ENCODE results near the gene GABARAP. TPM values are rescaled to one million over a fixed set of nuclear protein-coding genes. Genes with fewer than 3 reads are reported as not detected.
A peak's percentile ranks its signal among the peaks of the same experiment; 100 is the strongest.
"Not testable (repeated sequence)": the region's sequence is repeated elsewhere in the genome, so short reads cannot be mapped to it uniquely, and the experiment has no call there.

The GABARAP gene
- total RNA-seq, 1 experiment from 2014 or later = 108 TPM

DNA sequence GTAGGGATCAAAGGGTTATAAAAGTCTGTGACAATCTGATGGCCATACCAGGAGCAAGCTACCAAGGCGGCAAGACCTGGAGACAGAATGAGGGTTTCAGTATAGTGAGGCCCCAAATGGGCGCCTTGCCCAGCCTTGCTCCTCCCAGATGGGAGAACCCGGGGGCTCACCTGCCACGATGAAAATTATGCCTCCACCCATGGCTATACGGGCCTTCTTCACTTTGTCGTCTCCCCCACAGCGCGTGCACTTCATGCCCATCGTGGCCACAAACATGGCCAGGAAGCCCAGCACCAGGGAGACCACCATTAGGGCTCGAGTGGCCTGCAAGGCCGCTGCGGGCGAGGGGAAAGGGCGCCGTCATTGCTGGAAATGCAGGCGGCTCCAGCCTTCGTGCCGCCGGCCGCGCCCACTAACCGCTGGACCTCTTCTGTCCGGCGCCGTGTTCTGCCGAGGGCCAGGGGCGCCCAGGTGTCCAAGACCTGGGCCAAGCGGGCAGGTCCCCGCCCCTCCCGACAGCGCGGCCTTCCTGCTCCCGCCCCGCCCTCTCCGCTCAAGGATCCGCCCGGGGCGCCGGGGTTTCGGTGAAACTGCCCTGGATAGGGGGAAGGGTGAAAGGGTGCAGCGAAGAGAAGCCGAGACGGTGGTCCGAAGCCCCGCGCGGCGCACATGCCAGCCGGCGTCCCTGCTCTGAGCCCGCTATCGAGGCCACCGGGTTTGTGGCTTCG, 18.6 kb upstream of the GABARAP start:
- DNase-seq (ENCODE audit: low read depth) = peak; percentile 42

DNA sequence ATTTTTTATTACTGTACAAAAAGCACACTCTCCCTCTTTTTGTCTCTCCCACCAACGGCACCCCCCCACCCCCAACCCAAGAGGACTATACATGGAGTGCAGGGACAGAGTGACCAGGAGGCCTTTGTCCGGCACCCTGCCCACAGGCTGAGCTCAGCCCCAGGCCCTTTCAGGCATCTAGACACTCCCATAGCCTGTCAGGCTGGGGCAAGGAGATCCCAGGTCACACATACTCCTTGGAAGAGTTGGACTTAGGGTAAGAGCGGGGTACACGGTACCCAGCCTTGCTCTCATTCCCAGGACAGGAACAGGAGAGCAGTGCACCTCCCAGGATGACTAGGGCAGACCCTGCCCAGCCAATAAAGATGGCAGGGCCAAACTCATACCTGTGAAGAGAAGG, 17.9 kb upstream of the GABARAP start:
- DNase-seq (ENCODE audit: low read depth) = no peak

DNA sequence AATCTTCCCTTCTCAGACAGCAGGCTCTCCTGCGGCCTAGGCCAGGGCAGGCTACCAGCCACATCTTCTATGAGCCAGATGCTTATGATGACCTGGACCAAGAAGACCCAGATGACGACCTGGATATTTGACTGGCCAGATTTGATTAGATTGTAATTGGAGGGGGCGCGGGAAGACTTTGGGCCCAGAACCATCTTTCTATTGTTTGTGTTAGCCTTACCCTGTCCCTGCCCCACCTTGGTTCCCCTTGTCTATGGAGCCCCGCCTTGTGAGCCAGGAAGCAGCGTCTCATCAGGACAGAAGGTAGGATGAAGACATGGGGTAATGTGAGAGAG, 17.3 kb upstream of the GABARAP start:
- DNase-seq (ENCODE audit: low read depth) = no peak

DNA sequence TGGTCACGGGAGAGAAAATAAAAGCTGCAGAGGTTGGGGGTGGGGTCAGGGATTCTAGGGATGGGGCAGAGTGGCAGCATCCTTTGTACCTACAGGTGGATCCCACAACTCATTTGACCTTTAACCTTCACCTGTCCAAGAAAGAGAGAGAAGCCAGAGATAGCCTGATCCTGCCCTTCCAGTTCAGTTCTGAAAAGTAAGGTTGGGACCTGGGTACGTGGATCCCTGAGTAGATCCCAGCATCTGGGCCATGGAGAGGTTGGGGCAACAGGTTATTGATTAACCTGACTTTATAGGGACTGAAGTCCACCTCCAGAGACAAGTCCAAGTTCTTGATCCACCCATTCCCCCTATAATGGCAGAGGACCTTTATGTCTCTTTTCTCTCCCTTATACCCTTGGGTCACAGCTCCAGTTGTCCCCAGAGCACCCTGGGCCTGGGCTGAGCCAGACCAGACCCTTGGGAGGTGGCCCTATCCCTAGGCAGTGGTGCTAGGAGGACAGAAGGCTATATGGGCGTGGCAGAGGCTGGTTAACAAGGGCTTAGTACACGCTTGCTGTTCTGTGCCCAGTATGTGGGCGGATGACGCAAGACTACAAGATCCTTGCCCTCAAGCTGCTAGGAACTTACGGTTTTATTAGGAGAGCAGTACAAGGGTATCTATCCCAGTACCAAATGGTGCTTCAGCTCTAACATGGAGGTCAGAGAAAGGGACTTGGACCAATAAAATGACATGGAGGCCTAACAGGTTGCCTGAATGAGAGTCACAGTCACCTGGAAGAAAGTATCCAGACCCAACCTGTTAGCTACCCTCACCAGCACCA, 16.7 kb upstream of the GABARAP start:
- DNase-seq (ENCODE audit: low read depth) = peak; percentile 48

DNA sequence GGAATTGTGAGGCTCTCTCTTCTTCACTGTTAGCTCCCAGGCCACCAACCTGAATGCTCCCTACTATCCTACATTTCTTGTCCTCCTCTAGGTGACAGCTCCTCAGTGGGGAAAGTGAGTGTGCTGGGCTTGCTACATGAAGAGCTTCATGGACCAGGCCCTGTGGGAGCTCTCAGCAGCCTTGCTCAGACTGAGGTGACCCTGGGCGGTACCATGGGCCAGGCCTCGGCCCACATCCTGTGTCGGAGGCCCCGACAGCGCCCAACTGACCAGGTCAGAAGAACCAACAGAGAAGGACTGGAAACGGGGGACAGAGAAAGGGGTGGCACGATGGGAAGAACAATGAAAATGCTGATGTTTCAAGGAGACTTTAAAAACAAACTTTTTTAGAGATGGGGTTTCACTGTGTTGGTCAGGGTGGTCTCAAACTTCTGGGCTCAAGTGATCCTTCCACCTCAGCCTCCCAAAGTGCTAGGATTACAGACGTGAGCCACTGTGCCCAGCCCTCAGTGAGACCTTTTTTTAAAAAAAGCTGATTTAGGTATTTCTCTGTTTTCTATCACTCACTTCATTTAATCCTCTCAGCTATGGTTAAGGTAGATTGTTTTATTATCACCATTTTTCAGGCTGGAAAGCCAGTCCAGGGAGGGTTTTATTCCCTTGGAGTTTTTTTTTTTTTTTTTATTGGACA, 14.7 kb upstream of the GABARAP start:
- no peak for DNase-seq (ENCODE audit: low read depth)

DNA sequence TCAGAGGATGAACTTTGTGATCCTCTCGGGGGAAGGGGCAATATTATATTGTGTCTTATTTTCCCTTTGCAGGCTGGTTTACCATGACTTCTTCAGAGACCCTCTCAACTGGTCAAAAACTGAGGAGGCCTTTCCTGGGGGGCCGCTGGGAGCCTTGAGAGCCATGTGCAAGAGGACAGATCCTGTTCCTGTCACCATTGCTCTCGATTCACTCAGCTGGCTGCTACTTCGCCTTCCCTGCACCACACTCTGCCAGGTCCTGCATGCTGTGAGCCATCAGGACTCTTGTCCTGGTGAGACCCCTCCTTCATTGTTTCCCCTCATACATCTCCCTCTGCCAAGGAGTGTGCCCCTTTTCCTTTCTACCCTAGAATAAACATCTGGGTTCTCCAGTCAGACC, 12.3 kb upstream of the GABARAP start:
- no peak for DNase-seq (ENCODE audit: low read depth)

DNA sequence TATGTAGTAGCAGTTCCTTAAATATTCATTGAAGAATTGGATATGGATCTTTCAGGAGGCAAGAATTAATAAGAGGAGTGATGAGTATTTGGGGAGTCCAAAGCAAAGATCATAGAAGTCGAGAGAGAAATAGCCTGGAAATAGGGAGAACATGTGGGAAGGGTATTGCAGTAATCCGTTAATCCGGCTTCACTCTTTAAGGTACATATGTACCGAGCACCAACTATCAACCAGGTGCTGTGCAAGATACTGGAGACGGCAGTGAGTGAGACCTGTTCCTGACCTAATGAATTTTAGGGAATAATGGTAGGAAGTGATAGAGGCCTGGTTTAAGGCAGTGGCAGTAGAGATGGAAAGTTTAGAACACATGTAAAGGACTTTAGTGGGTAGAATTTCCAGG, 10.8 kb upstream of the GABARAP start:
- DNase-seq (ENCODE audit: low read depth) = no peak

DNA sequence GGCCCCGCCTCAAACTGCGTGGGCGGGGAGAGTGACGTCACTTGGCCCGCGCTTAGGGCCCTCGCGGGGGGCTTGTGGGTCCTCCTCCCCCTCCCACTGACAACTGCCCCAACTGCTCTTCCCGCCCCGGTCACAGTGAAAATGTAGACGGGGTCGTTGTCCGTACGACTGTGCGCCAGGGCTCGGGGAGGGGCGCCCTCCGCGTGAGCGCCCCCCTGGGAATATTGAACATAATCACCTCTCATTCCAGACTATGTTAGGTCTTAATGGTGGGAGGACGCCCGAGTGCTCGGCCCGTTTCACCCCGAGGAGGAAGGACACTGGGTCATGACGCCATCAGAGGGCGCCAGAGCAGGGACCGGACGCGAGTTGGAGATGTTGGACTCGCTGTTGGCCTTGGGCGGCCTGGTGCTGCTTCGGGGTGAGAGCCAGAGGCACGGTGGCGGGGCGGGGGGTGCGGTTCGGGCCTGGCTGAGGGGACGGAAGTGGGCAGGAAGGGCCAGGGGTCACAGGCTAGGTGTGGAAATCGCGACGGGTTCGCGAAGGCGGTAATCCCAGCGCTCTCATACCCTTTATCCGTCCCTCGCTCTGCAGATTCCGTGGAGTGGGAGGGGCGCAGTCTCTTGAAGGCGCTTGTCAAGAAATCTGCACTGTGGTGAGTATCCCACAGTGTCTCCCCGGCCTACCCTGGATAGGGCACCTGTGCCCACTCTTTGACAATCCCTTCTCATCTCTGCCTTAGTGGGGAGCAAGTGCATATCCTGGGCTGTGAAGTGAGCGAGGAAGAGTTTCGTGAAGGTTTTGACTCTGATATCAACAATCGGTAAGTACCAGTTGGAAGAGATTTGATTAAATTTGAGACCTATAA, 10.2 kb upstream of the GABARAP start, which contains the start of gene ELP5:
Gene ELP5 (plus strand): TSS at position 40 of the 868 bp plus-strand sequence. CDS start 336 bp downstream, at position 376.
- peak; percentile 97 for DNase-seq (ENCODE audit: low read depth)

DNA sequence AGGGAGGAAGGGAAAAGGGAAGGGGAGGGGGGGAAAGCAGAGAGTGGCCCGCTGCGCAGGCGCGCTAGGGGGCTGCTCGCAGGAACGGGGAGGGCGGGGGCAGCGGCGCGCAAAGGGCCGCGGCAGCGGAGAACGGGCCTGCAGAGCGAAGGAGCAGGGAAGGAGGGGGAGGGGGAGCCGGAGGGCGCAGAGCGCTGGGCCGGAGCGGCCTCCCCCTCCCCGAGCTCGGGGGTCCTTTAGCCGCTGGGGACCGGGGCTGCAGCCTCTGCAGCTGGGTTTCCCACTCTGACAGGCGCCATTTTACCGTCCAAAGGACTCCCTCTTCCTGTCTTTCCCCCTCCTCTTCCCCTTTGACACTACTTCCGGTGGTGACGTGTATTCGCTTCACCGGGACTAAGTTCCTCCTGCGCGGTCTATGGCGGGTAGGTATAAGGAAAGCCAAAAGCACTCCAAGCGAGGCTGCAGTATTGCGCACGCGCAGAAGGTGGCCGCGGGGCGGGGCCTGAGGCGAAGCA, 9.5 kb upstream of the GABARAP start, which contains the start of gene CTDNEP1:
Gene CTDNEP1 (minus strand): TSS at position 74 of the 515 bp plus-strand sequence. CDS start 438 bp downstream, outside the sequence.
- peak; percentile 99 for DNase-seq (ENCODE audit: low read depth)

DNA sequence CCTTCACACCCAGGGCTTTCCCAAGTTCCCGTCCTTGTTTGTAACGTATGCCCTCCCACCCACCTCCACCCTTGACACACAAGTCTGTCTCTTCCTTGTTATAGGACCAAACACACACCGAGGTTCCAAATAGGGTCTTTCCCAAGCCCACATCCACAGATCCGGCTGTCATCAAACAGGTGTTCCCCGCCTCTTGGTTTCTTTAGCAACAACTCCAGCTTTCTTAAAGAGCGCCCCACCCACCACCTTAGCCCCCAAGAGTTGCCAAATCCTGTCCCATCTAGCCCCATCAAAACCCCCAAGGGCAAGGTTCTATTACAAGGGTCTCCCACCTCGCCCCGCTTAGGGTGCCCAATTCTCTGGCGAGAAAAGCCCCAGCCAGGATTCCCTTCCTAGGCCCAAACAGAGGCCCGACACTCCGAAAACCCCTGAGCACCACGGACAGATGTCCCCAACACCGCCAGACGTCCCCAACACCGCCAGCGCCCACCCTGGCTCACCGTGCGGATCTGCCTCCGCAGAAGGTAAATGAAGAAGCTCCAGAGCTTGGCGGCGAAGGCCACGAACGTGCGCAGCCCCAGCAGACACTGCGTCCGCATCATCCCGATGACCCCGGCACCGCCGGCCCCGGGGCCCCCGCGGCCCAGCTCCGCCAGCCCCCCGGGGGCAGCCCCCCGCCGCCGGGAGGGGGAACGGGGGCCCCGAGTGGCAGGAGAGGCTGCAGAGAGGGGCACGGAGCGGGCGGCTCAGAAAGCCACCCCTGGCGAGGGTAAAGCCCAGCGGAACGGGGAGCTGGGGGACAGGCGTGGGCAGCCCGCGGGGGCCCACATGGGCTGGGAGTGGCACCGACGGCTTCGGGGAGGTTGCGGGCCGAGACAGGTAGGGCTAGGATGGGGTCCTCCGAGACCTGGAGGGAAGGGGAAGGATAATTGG, 8.7 kb upstream of the GABARAP start:
- no peak for DNase-seq (ENCODE audit: low read depth)

DNA sequence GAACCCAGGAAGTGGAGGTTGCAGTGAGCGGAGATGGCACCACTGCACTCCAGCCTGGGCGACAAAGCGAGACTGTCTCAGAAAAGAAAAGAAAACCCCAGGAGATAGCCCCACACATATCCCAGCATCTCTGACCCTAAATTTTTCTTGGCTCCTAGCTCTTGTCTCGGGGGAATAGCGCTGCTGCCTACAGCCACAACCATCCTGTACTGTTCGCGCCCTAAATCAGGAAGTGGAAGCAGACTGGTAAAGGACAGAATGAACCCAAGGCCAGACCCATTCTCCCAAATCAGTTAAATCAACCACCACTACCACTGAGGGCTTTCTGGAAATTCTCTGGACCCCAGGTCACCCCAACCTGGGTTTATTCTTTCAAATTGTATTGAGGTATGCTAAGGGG, 7.6 kb upstream of the GABARAP start:
- no peak for DNase-seq (ENCODE audit: low read depth)

DNA sequence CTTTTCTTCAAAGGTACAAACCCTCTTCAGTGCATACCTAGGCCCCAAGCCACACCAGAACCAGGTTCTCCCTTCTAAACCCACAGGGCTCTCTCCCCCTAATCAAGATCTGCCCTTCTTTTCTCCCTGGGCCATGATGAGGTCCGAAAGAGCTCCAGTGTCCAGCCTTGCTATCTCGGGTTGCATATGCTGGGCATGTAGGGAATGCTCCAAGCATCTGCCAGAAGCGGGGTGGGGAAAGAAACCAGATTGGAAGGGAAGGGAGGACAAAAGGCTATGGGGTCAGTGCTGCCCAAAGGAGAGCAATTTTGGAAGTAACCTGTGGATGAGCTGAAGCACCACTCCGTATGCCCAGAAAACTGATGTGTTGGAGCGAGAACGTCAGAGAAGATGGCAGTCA, 7.0 kb upstream of the GABARAP start:
- DNase-seq (ENCODE audit: low read depth) = no peak

DNA sequence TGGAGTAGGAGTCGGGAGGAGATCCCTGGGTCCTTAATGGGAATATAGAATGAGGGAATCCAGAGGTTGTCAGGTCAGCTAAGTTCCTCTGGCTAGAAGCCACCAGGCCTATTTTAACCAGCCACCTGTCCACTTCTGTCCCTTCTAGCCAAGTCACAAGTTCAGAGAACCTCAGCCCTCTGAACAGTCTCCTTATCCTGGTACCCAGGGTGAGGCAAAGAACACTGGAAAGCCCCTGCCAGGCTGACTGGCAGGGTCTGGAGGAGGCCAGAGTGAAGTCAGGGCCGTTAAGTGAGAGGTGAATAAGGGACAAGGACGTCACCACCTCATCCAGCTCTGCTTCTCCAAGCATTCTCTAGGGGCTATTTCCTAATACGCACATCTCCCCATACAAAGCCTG, 6.5 kb upstream of the GABARAP start:
- DNase-seq (ENCODE audit: low read depth) = no peak

DNA sequence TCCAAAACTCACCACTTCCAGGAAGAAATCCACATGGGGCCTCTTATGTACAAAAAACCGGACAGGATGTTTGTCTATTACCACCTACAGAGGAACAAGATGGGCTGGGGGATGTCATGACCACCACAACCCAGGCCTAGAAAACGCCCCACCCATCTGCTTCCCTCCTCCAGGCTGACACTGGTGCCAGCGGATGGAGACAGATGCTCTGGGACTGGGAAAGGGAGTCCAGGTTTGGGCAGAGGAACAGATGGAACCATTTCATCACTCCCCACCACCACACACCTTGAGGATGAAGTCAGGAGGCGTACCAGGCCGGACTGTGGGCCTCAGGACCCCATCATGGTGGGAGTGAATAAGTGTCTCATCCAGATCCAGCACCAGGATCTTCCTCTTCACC, 4.5 kb upstream of the GABARAP start:
- DNase-seq (ENCODE audit: low read depth) = no peak

DNA sequence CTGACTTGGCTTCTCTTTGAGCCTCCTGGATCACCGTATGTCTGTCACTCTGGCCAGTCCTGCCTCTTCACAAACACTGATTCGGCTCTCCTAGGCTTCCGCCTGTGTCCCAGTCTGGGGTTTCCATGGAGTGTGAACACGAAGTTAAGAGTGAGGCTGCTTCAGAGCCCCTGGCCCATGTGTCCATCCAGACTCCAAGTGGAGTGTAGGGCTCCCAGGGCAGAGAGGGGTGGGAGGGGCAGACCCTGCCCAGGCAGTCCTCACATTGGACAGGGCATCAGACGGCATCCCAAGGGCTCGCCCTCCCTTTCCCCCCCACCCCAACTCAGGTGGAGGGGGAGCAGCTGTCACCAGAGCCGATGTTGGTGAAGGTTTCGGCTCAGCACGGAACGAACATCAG, 1.6 kb upstream of the GABARAP start:
- not testable (repeated sequence) for DNase-seq (ENCODE audit: low read depth)

DNA sequence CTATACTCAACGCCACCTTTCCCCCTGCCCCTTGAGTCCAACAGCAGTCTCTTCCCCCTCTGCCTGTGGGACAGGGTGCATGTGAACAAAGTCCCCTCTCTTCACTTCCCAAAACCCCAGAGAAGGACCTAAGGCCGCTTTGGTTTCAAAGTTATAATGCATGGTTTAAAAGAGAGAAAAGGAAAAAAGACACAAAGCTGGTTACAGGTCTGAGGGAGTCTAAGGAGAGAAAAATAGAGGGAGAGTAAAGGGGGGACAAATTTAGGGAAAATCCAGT, 1.1 kb upstream of the GABARAP start:
- DNase-seq (ENCODE audit: low read depth) = no peak

DNA sequence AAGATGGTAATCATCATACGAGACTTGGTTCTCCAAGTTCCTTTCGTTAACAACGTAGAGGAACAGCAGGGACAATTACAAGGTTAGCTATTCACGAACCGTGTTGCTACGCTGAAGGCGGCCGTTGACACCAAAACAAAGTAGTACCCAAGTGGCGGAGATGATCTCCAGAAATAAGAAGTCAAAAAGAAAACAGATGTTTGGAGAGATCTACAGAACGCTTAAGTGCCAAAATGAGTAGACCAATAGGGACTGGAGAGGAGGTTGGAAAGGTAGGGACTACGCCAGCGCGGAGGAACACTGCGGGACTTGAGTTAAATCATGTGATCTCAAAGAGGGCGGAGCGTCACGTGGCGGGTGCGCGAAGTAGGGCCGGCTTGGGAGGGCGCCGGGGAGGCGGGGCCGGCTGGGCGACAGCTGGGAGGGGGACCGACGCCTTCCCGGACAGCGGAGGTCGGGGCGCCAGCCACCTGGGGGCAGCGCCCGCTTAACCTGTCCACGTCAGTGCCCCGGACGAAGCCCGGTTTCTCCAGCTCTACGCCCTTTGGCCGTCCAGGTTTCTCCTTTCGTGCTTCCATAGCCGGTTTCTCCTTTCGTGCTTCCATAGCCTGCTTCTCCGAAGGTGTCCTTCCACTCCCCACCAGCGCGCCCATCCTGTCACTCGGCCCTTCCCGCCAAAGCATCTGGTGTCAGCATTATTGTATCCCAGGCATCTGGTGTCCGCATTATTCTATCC, 636 bp upstream of the GABARAP start:
- peak; percentile 96 for DNase-seq (ENCODE audit: low read depth)

DNA sequence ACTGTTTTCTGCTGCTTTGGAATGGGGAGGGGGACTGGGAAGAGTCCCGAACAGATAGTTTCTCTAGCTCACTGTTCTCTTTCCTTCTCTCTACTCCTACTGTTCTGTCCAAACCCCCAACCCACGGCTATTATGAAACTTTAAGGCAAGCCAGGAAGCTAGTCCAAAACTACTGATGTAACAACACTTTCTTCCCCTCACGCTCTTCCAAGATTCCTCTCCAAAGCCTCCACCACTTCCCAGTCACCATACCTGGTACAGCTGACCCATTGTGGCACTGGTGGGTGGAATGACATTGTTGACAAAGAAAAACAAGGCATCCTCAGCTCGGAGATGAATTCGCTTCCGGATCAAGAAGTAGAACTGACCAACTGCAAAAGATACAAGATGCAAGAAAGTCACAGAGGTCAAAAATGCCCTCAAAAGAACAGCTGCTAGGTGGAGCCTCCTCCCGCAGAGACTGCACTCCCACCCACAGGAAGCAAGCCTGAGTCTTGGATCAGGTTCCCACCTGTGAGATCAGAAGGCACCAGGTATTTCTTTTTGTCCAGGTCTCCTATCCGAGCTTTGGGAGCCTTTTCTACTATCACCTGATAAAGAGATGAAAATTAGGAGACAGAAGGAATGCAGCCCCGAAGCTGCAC, 1.0 kb downstream of the GABARAP start:
- DNase-seq (ENCODE audit: low read depth) = no peak

DNA sequence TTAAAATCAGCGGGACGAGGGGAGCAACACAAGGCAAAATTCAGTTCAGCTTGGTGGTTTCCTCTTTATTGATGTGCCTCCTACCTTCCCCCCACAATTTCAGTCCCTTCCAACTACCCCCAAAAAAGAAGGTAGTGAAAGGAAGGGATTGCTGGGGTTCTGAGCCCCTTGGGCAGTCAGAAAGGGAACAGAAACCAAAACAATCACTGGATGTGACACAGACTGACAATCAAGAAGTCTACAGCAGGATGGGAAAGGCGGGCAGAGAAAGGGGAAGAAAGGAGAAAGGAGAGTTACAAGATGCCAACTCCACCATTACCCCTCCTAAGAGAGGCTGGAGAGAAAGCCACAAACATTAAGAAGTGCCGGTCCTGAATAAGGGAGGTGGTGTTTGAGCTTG, 1.9 kb downstream of the GABARAP start:
- no peak for DNase-seq (ENCODE audit: low read depth)
